H9 (cell line): ENCODE results near the gene LPP. TPM values are rescaled to one million over a fixed set of nuclear protein-coding genes. Genes with fewer than 3 reads are reported as not detected.

ENCODE experiments used
- DNase-seq: peaks from one replicate; pipeline ENCODE4 v3.0.0-alpha.2; 2017
- H2AFZ ChIP-seq: one replicate; pipeline ENCODE4 v1.6.1; 2013; ENCODE audit warnings: mild to moderate bottlenecking, low read length, control low read depth, moderate library complexity
- H2AK5ac ChIP-seq: 2 replicates; pipeline ENCODE4 v1.6.1; 2013; ENCODE audit warnings: low read length, control low read depth, mixed read lengths; ENCODE audit not compliant: insufficient read length
- H2BK120ac ChIP-seq: one replicate; pipeline ENCODE4 v1.6.1; 2013; ENCODE audit warnings: low read depth, mild to moderate bottlenecking, low read length, control low read depth, inconsistent platforms; ENCODE audit not compliant: poor library complexity, severe bottlenecking
- H2BK12ac ChIP-seq: 2 replicates; pipeline ENCODE4 v1.6.1; 2013; ENCODE audit warnings: low read length, control low read depth, mixed read lengths, low read depth; ENCODE audit not compliant: insufficient read length
- H2BK15ac ChIP-seq: 2 replicates; pipeline ENCODE4 v1.6.1; 2013; ENCODE audit warnings: low read depth, low read length, control low read depth
- H2BK20ac ChIP-seq: one replicate; pipeline ENCODE4 v1.6.1; 2013; ENCODE audit warnings: low read depth, mild to moderate bottlenecking, low read length, control low read depth, inconsistent platforms; ENCODE audit not compliant: poor library complexity, severe bottlenecking
- H2BK5ac ChIP-seq: 2 replicates; pipeline ENCODE4 v1.6.1; 2013; ENCODE audit warnings: low read length, control low read depth, mixed read lengths; ENCODE audit not compliant: insufficient read length
- H3K14ac ChIP-seq: 2 replicates; pipeline ENCODE4 v1.6.1; 2013; ENCODE audit warnings: low read length, control low read depth; ENCODE audit not compliant: insufficient read depth
- H3K18ac ChIP-seq: 2 replicates; pipeline ENCODE4 v1.6.1; 2013; ENCODE audit warnings: low read depth, mild to moderate bottlenecking, mixed read lengths, low read length, control low read depth; ENCODE audit not compliant: insufficient read length
- H3K23ac ChIP-seq: 2 replicates; pipeline ENCODE4 v1.6.1; 2013; ENCODE audit warnings: low read length, control low read depth, mixed read lengths, low read depth; ENCODE audit not compliant: insufficient read length
- H3K23me2 ChIP-seq: 2 replicates; pipeline ENCODE4 v1.6.1; 2013; ENCODE audit warnings: low read depth, mild to moderate bottlenecking, mixed read lengths, low read length, control low read depth; ENCODE audit not compliant: insufficient read length, poor library complexity, severe bottlenecking
- H3K27ac ChIP-seq: 2 replicates; pipeline ENCODE4 v1.5.1; 2013; ENCODE audit warnings: low read length, control low read depth, mixed read lengths, low read depth; ENCODE audit not compliant: insufficient read length
- H3K27me3 ChIP-seq: 2 replicates; pipeline ENCODE4 v1.6.1; 2013; ENCODE audit warnings: low read length, control low read depth, inconsistent platforms; ENCODE audit not compliant: insufficient read depth
- H3K4ac ChIP-seq: 2 replicates; pipeline ENCODE4 v1.6.1; 2013; ENCODE audit warnings: low read depth, mild to moderate bottlenecking, control low read depth, inconsistent platforms, low read length, moderate library complexity
- H3K4me1 ChIP-seq: 2 replicates; pipeline ENCODE4 v1.6.1; 2013; ENCODE audit warnings: low read length, control low read depth, inconsistent platforms; ENCODE audit not compliant: insufficient read depth
- H3K4me2 ChIP-seq: 2 replicates; pipeline ENCODE4 v1.6.1; 2013; ENCODE audit warnings: low read length, control low read depth, mixed read lengths; ENCODE audit not compliant: insufficient read length, insufficient read depth
- H3K56ac ChIP-seq: 2 replicates; pipeline ENCODE4 v1.6.1; 2013; ENCODE audit warnings: low read depth, mild to moderate bottlenecking, mixed read lengths, low read length, control low read depth; ENCODE audit not compliant: insufficient read length
- H3K79me1 ChIP-seq: 2 replicates; pipeline ENCODE4 v1.6.1; 2013; ENCODE audit warnings: low read depth, mild to moderate bottlenecking, moderate library complexity, low read length, control low read depth, inconsistent platforms; ENCODE audit not compliant: insufficient read depth, poor library complexity, severe bottlenecking
- H3K79me2 ChIP-seq: 2 replicates; pipeline ENCODE4 v1.6.1; 2013; ENCODE audit warnings: low read length, control low read depth, inconsistent platforms; ENCODE audit not compliant: insufficient read depth
- H3K9ac ChIP-seq: 2 replicates; pipeline ENCODE4 v1.6.1; 2013; ENCODE audit warnings: low read length, control low read depth, mixed read lengths; ENCODE audit not compliant: insufficient read length; ENCODE audit errors: extremely low read depth
- H3K9me3 ChIP-seq: one replicate; pipeline ENCODE4 v1.6.1; 2013; ENCODE audit warnings: low read depth, low read length, inconsistent platforms; ENCODE audit not compliant: control insufficient read depth
- H3T11ph ChIP-seq: one replicate; pipeline ENCODE4 v1.6.1; 2013; ENCODE audit warnings: mild to moderate bottlenecking, low read length, control low read depth, inconsistent platforms
- H4K20me1 ChIP-seq: one replicate; pipeline ENCODE4 v1.6.1; 2013; ENCODE audit not compliant: control insufficient read depth, insufficient read length, insufficient read depth
- H4K5ac ChIP-seq: 2 replicates; pipeline ENCODE4 v1.6.1; 2013; ENCODE audit warnings: low read depth, mild to moderate bottlenecking, mixed read lengths, low read length, control low read depth; ENCODE audit not compliant: insufficient read length
- H4K8ac ChIP-seq: replicated peaks from 2 replicates; pipeline ENCODE4 v1.6.1; 2013; ENCODE audit warnings: low read length, control low read depth, mixed read lengths, low read depth; ENCODE audit not compliant: insufficient read length
- H4K91ac ChIP-seq: 2 replicates; pipeline ENCODE4 v1.6.1; 2013; ENCODE audit warnings: low read depth, mild to moderate bottlenecking, moderate library complexity, mixed read lengths, low read length, control low read depth; ENCODE audit not compliant: insufficient read length
- H3K27ac Mint-ChIP-seq, 3 experiments: 2 replicates in 2 of 3; 3 replicates in 1 of 3; pipeline ENCODE4 v1.8.0; 2020 to 2021; ENCODE audit warnings: mixed read lengths in 3 of 3, mild to moderate bottlenecking in 1 of 3, moderate library complexity in 1 of 3
- H3K27me3 Mint-ChIP-seq: 2 replicates; pipeline ENCODE4 v1.8.0; 2021; ENCODE audit warnings: low read depth, mild to moderate bottlenecking, moderate library complexity, mixed read lengths
- H3K36me3 Mint-ChIP-seq, 3 experiments: 2 replicates in 2 of 3; 3 replicates in 1 of 3; pipeline ENCODE4 v1.8.0; 2020 to 2021; ENCODE audit warnings: low read depth in 3 of 3, mixed read lengths in 3 of 3; ENCODE audit not compliant: insufficient read depth in 1 of 3
- H3K4me1 Mint-ChIP-seq, 2 experiments: 2 replicates each; pipeline ENCODE4 v1.8.0; 2020; ENCODE audit warnings: mixed read lengths in 2 of 2
- H3K4me3 Mint-ChIP-seq, 2 experiments: 2 replicates in 1 of 2; 3 replicates in 1 of 2; pipeline ENCODE4 v1.8.0; 2020 to 2021; ENCODE audit warnings: mild to moderate bottlenecking in 2 of 2, mixed read lengths in 2 of 2, moderate library complexity in 1 of 2
- H3K9me3 Mint-ChIP-seq, 2 experiments: 2 replicates in 1 of 2; 3 replicates in 1 of 2; pipeline ENCODE4 v1.8.0; 2020; ENCODE audit warnings: mild to moderate bottlenecking in 2 of 2, mixed read lengths in 2 of 2, moderate library complexity in 1 of 2
- CTCF ChIP-seq: fragments of 200-600 bp; sonication (generic); conservative IDR thresholded peaks from 3 replicates; pipeline ENCODE4 v1.8.0; 2021; ENCODE audit warnings: antibody characterized with exemption, mild to moderate bottlenecking
- WGBS: extraction: QIAGEN DNeasy Blood & Tissue Kit; methylation state at CpG from one replicate; pipeline ENCODE4 v1.1.7; 2013; ENCODE audit warnings: missing lambda C conversion rate, low lambda C conversion rate, mixed read lengths; ENCODE audit not compliant: insufficient read length; ENCODE audit errors: extremely low coverage; 5-methylcytosine and 5-hydroxymethylcytosine counted together
- total RNA-seq: library from RNA; stranded (reverse); gene quantifications from 2 replicates; pipeline ENCODE4 v1.2.1, GENCODE V29; 2021

LPP gene
- total RNA-seq, 1 experiment from 2014 or later: 64.6 TPM

- no peak overlapping the region for H3K27ac ChIP-seq
- no peaks in the 10 kb centered on the region for H3K4me1 ChIP-seq
- no peaks in the 10 kb centered on the region for H3K27me3 ChIP-seq
- no peak overlapping the region for H4K91ac ChIP-seq
- H4K8ac ChIP-seq: no peak overlapping the region
- Mint-ChIP-seq H3K4me1 (peaks cover 0 to 5% of the 10 kb centered on the region in 2 experiments; a peak in 2 of 4 replicates), H3K36me3 (no peaks in the 10 kb centered on the region), H3K27me3 (no peaks in the 10 kb centered on the region), H3K4me3 (no peak overlapping the region), H3K27ac (no peak overlapping the region), H3K9me3 (no peaks in the 10 kb centered on the region)
- H2BK15ac ChIP-seq: no peak overlapping the region
- no peak overlapping the region for H2BK20ac ChIP-seq
- H4K5ac ChIP-seq: no peak overlapping the region
- no peak overlapping the region for H2BK12ac ChIP-seq
- no peak overlapping the region for H2BK5ac ChIP-seq
- H3K4me2 ChIP-seq: no peak overlapping the region
- no peak overlapping the region for H2AK5ac ChIP-seq
- H3K4ac ChIP-seq: no peak overlapping the region
- no peak for DNase-seq
- no peaks in the 10 kb centered on the region for H4K20me1 ChIP-seq
- no peaks in the 10 kb centered on the region for H3K79me1 ChIP-seq
- no peak overlapping the region for H2BK120ac ChIP-seq
- no peak overlapping the region for H3K9ac ChIP-seq
- no peak overlapping the region for H3K14ac ChIP-seq
- H3K79me2 ChIP-seq: no peaks in the 10 kb centered on the region
- no peaks in the 10 kb centered on the region for H3K9me3 ChIP-seq
- no CpG with 5 or more reads among the region's 6 CpGs for WGBS
- H3K56ac ChIP-seq: no peak overlapping the region
- no peak overlapping the region for H3K18ac ChIP-seq
- no peak overlapping the region for H2AFZ ChIP-seq
- H3K23ac ChIP-seq: no peak overlapping the region
- TF ChIP-seq CTCF: no peak
- H3T11ph ChIP-seq: no peak overlapping the region
- no peaks in the 10 kb centered on the region for H3K23me2 ChIP-seq
Measured at GRCh38 chr3:188546835-188547670, 393.1 kb downstream of the LPP start.
